ENCODE results near the gene MTHFD1L.

MTHFD1L gene

GRCh38 chr6:150931405-150931804 lies 65.9 kb downstream of the MTHFD1L start:
- peaks cover 13% of the 10 kb centered on the region for H3K36me3 ChIP-seq

GRCh38 chr6:150932996-150933395 lies 67.5 kb downstream of the MTHFD1L start:
- no peaks in the 10 kb centered on the region for H3K9me3 ChIP-seq
- H3K36me3 ChIP-seq = peaks cover 24% of the 10 kb centered on the region
- H3K27me3 ChIP-seq = no peaks in the 10 kb centered on the region
- DNase-seq = no peak
- no peak for TF ChIP-seq CTCF (IDR thresholded peaks at IDR 0.05; ENCODE audit: low read depth, low read length)
- no peak overlapping the region for H3K4me3 ChIP-seq (ENCODE audit: low read depth, low read length)
- H3K4me1 ChIP-seq = no peaks in the 10 kb centered on the region

More at GRCh38 chr6:150931405-150931804, 65.9 kb downstream of the MTHFD1L start:
- H3K4me3 ChIP-seq (ENCODE audit: low read depth, low read length) = no peak overlapping the region
- TF ChIP-seq CTCF (IDR thresholded peaks at IDR 0.05; ENCODE audit: low read depth, low read length) = no peak
- no peak for DNase-seq
- no peaks in the 10 kb centered on the region for H3K27me3 ChIP-seq
- no peaks in the 10 kb centered on the region for H3K4me1 ChIP-seq
- H3K9me3 ChIP-seq = no peaks in the 10 kb centered on the region

GRCh38 chr6:150934380-150934779 lies 68.9 kb downstream of the MTHFD1L start:
- H3K9me3 ChIP-seq = no peaks in the 10 kb centered on the region
- peaks cover 30% of the 10 kb centered on the region for H3K36me3 ChIP-seq
- no peak for DNase-seq
- no peaks in the 10 kb centered on the region for H3K4me1 ChIP-seq
- no peak for TF ChIP-seq CTCF (IDR thresholded peaks at IDR 0.05; ENCODE audit: low read depth, low read length)
- no peak overlapping the region for H3K4me3 ChIP-seq (ENCODE audit: low read depth, low read length)
- H3K27me3 ChIP-seq = no peaks in the 10 kb centered on the region

- no peaks in the 10 kb centered on the region for H3K4me1 ChIP-seq
- DNase-seq = no peak
- TF ChIP-seq CTCF (IDR thresholded peaks at IDR 0.05; ENCODE audit: low read depth, low read length) = no peak
- peaks cover 33% of the 10 kb centered on the region for H3K36me3 ChIP-seq
- H3K27me3 ChIP-seq = no peaks in the 10 kb centered on the region
- no peak overlapping the region for H3K4me3 ChIP-seq (ENCODE audit: low read depth, low read length)
- no peaks in the 10 kb centered on the region for H3K9me3 ChIP-seq
Observed at GRCh38 chr6:150936021-150936555, 70.6 kb downstream of the MTHFD1L start.

- peaks cover 37% of the 10 kb centered on the region for H3K36me3 ChIP-seq
- no peak for TF ChIP-seq CTCF (IDR thresholded peaks at IDR 0.05; ENCODE audit: low read depth, low read length)
- no peaks in the 10 kb centered on the region for H3K27me3 ChIP-seq
- no peak for DNase-seq
- no peaks in the 10 kb centered on the region for H3K9me3 ChIP-seq
- H3K4me3 ChIP-seq (ENCODE audit: low read depth, low read length) = no peak overlapping the region
- no peaks in the 10 kb centered on the region for H3K4me1 ChIP-seq
Observed at GRCh38 chr6:150937132-150937906, 71.8 kb downstream of the MTHFD1L start.

- TF ChIP-seq CTCF (IDR thresholded peaks at IDR 0.05; ENCODE audit: low read depth, low read length) = no peak
- no peaks in the 10 kb centered on the region for H3K9me3 ChIP-seq
- no peaks in the 10 kb centered on the region for H3K4me1 ChIP-seq
- DNase-seq = no peak
- peaks cover 37% of the 10 kb centered on the region for H3K36me3 ChIP-seq
- no peak overlapping the region for H3K4me3 ChIP-seq (ENCODE audit: low read depth, low read length)
- H3K27me3 ChIP-seq = no peaks in the 10 kb centered on the region
Observed at GRCh38 chr6:150939399-150939798, 73.9 kb downstream of the MTHFD1L start.
